Astrocyte of the cerebellum (primary cell): ENCODE data around the gene TTI1.

Experiments used
- DNase-seq: peaks from one replicate; pipeline ENCODE4 v3.0.0-alpha.2; 2011; ENCODE audit warnings: low read depth
- H3K4me3 ChIP-seq: 2 replicates; pipeline ENCODE4 v1.5.1; 2011; ENCODE audit warnings: mild to moderate bottlenecking, low read depth, low read length, moderate library complexity
- in situ Hi-C: cut with HindIII; loops from 2 replicates; pipeline ENCODE4 v1.10.0; 2017; ENCODE audit warnings: low sequenced_read_pairs
- TF ChIP-seq, protein P1 (sequence below): IDR thresholded peaks from 2 replicates; pipeline ENCODE4 v1.5.1; 2012; ENCODE audit warnings: low read length, low read depth, moderate library complexity, mild to moderate bottlenecking; ENCODE audit errors: missing control alignments

Gene TTI1

DNA sequence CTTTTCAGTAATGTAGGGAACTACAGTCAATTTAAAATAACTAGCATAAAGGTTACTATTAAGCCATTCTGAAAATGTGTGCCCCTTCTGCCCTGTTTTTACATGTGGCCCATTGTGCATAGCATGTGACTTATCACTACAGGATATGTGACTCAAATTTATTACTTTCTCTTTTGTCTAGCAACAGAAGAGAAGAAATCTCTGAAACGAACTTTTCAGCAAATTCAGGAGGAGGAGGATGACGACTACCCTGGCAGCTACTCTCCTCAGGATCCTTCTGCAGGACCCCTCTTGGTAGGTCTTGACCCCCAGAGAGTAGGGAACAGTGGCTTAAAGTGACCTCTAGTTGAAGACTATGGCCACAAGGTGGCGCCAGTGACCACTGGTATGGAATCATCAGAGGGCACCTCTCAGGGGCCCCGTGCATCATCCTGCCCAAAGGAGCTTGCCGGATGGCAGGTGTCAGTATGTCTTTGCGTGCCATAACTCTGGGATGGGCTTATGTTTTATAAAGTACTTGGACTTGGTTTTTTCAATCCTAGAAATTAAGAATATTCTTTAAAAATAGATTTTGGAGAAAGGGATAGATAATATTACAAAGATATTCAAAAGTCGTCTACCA lies 24.2 kb upstream of the TTI1 start:
- H3K4me3 ChIP-seq: no peak overlapping the region
- in situ Hi-C loops: no loop called here
- peak; percentile 47 for DNase-seq
- TF ChIP-seq, protein P1, sequence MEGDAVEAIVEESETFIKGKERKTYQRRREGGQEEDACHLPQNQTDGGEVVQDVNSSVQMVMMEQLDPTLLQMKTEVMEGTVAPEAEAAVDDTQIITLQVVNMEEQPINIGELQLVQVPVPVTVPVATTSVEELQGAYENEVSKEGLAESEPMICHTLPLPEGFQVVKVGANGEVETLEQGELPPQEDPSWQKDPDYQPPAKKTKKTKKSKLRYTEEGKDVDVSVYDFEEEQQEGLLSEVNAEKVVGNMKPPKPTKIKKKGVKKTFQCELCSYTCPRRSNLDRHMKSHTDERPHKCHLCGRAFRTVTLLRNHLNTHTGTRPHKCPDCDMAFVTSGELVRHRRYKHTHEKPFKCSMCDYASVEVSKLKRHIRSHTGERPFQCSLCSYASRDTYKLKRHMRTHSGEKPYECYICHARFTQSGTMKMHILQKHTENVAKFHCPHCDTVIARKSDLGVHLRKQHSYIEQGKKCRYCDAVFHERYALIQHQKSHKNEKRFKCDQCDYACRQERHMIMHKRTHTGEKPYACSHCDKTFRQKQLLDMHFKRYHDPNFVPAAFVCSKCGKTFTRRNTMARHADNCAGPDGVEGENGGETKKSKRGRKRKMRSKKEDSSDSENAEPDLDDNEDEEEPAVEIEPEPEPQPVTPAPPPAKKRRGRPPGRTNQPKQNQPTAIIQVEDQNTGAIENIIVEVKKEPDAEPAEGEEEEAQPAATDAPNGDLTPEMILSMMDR: peak; percentile 80

DNA sequence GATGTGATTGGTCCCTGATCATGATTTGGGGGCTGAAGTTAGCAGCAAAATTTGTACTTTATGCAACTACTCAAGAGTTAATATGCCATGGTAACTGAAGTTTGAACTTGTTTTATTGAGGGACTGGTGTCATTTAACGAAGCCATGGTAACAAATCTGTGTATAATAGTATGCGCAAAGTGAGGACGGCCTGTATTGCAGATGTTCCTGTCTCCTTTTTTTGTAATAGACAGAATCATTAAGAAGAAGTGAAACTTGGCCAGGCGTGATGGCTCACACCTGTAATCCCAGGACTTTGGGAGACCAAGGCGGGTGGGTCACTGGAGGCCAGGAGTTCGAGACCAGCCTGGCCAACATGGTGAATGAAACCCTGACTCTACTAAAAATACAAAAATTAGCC lies 22.6 kb upstream of the TTI1 start:
- TF ChIP-seq, protein P1: no peak

DNA sequence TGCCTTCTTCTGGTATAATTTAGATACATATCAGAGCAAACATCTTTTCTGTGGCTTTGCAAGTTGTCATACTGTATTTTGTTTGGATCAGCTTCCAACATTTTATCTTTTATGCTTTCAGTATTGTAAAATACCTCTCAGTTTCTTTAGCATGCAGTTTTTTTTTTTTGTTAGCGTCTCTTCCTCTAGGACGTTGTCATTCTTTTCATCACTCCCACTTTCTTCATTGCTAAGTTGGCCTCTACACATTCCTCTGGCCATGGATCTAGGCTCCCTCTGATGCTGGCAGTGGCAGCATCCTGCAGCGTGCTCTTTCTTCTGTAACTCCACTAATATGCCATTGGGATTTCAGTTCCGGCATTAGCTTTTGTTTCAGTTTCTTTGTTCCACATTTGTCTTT lies 22.0 kb upstream of the TTI1 start:
- in situ Hi-C loops: no loop called here
- DNase-seq: no peak
- TF ChIP-seq, protein P1: no peak
- no peak overlapping the region for H3K4me3 ChIP-seq

More for the DNA sequence above, 22.6 kb upstream of the TTI1 start:
- no peak for DNase-seq
- in situ Hi-C loops: no loop called here
- no peak overlapping the region for H3K4me3 ChIP-seq

DNA sequence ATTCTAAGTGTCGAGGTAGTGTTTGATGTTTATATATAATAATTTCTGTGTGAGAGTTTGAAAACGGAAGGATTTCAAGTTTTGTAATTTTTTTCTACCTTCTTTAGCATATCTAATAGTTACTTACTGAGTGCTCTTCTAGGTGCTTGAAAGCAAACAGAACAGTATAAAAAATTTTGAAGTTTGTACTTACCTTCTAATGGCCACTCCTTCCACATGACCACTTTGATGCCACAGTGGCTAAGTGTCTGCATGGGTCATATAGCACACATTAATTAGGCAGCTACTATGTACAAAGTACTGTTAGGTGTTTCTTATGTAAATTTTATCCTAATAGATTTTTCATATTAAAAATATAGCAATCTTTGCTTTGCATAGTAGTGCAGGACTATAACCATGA lies 21.4 kb upstream of the TTI1 start:
- H3K4me3 ChIP-seq: no peak overlapping the region
- DNase-seq: no peak
- TF ChIP-seq, protein P1: no peak
- in situ Hi-C loops: no loop called here

DNA sequence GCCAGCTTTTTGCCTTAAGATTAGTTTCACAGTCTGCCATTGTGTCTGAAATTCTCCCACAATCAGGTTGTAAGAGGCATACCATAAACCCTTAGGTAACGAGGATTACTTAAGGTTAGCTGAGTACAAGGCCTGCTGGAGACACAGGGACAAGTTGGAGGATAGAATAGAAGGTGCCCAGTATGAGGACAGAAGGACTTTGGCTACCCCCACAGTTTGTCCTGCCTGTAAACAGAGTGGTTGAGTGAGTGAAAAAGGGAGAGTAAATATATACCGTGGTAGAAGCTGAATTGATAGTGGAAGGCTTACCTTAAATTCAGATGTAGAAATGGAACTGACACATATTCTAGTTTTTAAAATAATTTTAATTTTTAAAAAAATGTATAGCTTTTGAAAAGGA lies 19.6 kb upstream of the TTI1 start:
- no peak overlapping the region for H3K4me3 ChIP-seq
- in situ Hi-C loops: no loop called here
- no peak for DNase-seq
- TF ChIP-seq, protein P1: no peak

DNA sequence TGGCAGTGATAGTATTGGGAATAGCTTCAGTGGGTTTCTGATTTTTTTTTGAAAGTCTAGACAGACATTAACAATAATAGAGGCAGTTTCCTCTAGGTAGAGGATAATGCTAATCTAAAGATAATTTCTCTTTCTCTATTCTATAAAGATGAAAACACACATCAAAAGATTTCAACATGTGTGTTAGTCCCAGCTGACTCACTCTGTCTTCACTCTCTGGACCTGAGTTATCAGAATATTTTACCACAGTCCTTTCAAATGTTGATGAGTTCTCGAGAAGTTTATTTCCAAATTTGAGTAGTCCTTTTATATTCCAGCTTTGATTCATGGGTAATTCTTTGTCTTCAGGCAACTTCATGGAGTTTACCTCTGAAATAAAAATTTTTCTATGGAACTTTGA lies 17.4 kb upstream of the TTI1 start:
- TF ChIP-seq, protein P1: no peak
- in situ Hi-C loops: no loop called here
- DNase-seq: no peak
- no peak overlapping the region for H3K4me3 ChIP-seq
